NCI-H2107 treated with DMSO at 0.1 percent for 48 hours (cell line): ENCODE results near the gene ITPR2.
"Not testable (repeated sequence)": the region's sequence is repeated elsewhere in the genome, so short reads cannot be mapped to it uniquely, and the experiment has no call there.

ENCODE experiments used
- DNase-seq: peaks from one replicate; lab custom pipeline; 2025; ENCODE audit not compliant: unreplicated experiment; lab: John Stamatoyannopoulos, UW

ITPR2 gene

DNA sequence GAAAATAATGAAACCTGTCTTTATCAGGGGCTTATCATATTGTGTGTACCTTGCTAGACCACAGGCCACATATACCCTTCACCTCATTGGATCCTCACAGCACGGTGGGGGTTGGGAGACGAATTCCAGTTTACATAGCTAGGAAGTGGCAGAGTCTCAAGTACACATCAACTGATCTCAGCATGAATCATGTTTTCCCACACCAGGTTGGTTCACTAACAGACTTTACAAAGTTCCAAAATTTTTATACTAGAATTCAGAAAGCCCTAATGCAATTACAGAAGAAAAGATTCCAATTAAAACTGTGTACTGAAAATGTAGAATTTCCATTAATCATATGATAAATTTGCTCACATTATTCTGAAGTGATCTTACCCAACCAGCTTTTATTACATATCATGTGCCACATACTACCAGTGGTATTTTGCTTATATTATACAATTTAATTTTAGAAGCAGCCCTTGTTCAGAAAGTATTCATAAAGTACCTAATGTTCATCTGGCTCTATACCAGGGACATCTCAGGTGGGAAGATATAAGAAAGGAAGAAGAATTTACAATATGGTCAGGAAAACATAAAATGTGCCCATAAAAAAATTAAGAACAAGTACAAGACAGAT, 196.2 kb downstream of the ITPR2 start:
- DNase-seq: no peak

DNA sequence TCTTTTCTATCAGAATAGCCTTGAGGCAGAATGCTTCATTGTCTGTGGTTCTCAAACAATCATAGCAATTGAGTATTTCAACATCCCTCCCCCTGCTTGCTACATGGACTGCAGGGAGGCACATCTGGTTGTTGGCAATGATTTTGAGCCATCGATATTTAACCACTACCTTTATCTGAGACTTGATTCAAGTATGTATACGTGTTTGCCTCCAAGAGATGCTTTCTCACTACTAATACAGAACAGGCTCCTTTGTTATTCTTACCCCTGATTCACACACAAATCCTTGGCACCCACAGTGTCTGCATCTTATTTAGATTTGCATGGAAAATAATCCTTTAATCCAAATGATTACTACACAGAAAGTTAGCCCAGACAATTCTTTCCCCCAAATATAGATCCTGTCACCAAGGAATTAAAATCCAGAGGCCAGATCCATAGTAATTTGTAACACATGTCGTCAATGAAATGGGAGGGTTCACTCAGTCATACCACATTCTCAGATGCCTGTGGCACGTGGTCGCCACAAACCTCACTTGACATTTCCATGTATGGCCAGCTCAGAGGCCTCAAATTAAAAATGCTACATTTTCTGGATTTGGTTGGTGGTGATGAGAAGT, 199.3 kb downstream of the ITPR2 start:
- no peak for DNase-seq

DNA sequence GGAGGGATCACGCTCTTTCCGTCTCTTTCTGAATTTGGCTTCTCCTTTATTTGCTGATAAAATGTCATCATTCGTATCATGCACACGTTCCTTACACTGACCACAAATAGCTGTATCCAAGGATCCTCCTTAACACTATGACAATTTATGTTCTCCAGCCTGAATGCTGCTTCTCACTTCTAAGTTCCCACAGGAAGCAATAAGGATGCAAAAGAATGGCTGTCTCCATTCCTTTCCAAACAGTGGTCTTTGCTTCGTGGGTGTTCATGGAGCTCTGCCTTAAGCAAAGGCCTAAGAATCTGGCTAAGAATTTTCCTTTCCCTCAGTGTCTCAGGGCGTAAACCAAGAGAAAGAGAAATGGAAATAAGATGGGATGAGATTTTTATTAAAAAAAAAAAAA, 200.2 kb downstream of the ITPR2 start:
- no peak for DNase-seq

DNA sequence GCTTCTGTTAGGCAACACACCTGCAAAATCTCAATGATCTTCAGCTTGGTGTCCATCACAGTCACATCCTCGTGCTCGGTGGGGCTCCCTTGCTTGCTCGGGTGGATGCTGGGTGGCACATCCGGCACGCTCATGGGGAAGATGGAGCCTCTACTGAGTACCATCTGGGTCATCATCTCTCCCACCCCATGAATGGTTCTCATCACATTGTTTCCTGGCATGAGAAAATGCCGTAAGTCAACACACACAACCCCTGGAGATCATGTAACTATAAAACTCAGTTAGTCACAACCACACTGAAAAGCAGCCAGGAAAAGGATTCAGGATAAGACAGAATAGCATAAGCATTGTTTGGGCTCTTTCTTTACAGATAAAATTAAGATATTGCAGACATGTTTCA, 201.1 kb downstream of the ITPR2 start:
- no peak for DNase-seq

DNA sequence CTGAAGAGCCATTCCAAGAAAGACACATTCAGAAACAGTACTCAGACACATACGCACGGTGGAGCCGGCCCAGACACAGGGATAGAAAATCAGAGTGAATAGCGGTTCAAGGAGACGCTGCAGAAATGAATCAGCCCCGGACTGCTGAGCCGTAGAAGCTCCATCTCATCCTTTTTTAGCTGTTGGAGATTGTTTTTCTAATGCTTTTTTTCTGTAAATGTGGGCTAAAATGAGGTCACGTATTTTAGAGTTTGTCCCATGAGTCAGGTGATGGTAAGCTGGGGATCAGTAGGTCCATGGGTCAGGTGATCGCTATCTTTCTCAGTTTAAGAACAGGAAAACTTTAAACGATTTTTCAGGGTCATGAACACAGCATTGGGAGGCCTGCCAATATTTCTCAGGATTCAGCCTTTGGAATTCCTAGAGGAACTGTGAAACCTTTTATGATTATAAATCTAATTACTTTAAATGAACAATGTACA, 202.4 kb downstream of the ITPR2 start:
- DNase-seq: no peak

DNA sequence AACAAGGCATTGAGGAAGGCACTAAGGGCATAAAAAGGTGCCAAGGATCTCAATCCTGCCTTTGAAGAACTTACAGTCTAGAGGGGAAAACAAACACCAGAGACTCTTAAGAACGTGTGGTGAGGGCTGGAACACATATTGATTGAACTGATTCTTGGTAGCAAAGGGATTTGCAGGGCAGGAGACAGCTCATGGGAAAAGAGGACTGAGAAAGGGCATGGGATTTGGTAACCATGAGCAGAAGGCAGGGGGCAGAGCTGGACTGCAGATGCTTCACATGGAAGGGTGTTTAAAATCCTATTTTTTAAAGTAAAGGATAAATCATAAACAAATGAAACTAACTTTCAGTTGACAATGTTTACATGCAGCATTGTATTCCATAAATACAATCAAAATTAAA, 203.1 kb downstream of the ITPR2 start:
- DNase-seq: no peak

DNA sequence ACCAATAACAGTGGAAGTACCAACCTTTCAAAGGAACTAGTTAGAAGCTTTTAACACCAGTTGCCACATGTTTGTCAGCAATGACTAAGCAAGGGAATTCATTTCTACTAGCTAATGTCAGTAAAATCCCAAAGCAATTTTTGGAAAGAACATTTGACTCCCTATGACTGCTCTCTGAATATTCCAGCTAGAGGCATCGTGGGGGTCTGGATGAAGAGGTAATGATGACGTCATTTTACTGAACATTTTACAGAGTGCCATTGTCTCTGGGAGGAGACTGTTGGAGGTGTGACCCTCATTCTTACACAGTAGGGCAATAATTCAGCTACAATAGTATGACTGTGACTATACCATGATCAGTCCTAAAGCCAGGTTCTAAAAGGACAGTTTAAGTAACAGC, 204.8 kb downstream of the ITPR2 start:
- no peak for DNase-seq

DNA sequence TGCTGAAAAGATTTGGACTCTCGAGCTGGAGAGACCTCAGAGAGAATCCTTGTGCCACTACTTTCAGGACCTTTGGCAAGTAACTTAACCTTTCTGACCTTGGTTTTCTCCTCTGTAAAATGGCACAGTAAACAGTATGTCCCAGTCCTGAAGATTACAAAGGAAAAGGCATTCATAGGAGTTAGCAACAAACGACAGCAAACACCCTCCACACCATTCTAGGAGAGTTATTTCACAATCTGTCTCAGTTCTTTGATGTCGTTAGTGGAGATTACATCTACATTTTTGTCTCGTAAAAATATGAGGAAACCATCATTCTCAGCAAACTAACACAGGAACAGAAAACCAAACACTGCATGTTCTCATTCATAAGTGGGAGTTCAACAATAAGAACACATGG, 205.7 kb downstream of the ITPR2 start:
- no peak for DNase-seq

DNA sequence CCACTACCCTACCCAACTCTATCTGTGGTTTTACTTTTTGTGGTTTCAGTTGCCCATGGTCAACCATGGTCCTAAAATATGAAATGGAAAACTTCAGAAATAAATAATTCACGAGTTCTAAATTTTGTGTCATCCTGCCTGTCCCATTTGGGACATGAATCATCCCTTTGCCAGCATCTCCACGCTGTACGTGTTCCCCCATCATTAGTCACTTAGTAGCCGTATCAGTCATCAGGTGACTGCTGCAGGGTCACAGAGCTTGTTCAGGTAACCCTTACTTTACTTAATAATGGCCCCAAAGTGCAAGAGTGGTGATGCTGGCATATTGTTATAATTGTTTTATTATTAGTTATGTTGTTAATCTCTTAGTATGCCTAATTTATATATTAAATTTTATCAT, 209.9 kb downstream of the ITPR2 start:
- no peak for DNase-seq

DNA sequence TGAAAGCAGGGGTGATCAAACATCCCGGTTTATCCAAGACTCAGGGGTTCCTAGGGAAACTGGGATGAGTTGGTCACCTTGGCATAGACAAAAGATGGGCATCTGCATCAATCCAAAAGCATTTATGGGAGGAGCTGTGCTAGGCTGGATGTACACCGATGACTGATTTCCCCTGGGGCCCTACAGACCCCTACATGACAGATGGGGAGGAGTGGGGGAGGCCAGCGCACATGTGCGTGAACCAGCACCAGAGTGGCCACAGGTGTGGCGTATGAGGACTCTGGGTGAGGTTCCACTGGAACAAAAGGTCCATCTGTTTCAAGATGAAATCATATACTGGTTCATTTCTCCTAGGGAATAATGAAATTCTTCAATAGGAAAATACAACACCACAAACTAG, 210.4 kb downstream of the ITPR2 start:
- DNase-seq: no peak

DNA sequence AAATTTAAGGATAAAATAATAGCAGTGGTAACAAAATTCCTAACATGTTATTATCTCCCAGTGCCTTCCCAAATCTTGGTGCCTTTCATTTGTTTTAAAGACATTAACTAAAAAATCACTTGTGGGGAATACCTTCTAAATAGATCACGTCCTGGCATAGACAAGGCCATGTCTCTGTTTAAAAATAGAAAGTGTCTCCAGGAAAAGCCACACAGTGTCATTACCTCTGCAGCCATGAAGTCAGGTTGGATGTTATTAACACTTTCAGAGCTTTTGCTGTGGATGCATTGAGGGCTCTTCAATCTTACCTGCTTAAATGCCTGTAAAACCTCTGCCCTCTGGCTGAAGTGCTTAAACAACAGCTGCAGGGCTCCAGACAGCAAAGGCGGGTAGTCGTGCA, 211.1 kb downstream of the ITPR2 start:
- no peak for DNase-seq

DNA sequence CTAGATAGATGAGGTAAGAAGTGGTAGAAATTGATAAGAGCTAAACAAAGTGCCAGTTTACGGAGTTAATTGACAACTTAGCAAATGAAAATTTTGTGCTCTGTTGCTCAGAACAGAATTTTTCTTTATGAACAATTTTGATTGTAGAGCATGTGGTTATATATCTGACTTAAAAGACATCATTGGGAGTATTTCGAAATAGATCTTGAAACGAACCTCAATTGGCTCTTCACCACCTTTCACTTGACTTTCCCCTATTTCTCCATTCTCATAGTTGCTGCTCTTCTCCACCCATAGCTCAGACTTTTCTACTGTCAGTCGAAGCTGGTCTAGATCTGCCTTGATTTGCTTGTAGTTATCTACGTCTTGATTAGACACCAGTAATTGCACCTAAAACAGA, 212.1 kb downstream of the ITPR2 start:
- no peak for DNase-seq

DNA sequence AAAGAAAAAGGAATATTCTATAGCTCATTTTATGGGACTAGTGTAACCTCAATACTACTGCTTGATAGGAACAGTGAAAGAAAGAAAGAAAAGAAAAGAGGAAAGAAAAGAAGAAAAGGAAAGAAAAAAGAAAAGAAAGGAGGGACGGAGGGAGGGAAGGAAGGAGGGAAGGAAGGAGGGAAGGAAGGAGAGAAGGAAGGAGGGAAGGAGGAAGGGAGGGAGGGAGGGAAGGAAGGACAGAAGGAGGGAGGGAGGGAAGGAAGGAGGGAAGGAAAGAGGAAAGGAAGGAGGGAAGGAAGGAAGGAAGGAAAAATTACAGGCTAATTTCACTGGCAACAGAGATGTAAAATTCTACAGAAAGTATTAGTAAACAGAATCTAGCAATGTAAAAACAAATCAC, 215.5 kb downstream of the ITPR2 start:
- DNase-seq: no peak

DNA sequence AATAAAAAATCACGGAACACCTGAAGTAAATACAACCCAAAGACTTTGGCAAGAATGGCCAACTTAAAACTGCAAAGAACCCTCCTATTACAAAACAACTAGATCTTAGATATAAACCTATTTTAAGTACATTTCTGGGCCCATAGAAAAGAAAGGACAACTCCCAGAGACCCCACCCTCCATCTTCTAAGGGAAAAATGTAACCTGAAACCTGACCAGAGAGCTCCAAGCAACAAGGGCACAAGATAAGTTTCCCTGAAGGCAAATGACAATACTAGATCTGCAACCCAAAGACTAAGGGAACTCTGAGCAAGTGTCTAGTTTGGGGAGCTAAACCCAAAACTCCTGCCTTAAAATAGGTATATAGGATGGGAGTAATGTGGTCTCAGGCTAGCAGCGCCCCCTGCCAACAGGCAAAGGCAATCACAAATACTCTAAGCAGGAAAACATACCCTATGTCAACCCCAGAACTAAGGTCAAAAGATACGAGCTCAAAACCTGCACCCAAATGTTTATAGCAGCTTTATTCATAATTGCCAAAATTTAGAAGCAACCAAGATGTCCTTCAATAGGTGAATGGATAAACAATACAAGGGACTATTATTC, 218.9 kb downstream of the ITPR2 start:
- DNase-seq: no peak

DNA sequence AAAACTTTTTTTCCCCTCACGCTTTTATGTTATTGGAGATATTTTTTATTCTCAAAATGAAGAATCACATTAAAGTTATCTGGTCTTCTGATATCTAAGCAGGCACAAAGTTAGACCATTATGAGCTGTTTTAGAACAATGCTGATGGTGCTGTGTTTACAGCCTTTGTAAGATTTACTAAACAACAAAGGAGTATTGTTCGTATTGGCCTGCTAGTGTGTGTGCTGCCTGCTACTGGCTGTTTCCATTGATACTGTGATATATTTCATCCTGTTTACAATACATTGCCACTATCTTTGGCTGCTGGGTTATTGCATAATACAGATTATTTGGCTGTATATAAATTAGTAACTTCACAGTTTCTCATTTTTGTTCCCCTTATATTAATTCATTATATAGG, 220.8 kb downstream of the ITPR2 start:
- no peak for DNase-seq

DNA sequence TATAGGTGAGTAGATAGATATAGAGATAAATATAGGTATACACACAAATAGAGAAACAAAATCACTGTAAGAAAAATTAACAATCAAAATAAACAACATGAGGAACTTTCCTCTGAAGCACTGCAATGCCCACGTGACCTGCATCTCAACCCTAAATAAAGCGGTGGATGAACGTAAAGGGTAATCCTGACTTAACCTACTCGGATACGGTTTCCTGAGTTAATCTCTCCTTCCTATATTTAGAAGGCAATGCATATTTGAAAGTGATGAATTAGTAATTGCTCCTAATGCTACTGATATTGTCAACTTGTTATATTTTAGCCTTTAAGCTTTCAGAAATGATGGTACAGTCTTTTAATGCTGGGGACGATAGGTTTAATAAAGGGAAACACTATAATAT, 221.4 kb downstream of the ITPR2 start:
- no peak for DNase-seq

DNA sequence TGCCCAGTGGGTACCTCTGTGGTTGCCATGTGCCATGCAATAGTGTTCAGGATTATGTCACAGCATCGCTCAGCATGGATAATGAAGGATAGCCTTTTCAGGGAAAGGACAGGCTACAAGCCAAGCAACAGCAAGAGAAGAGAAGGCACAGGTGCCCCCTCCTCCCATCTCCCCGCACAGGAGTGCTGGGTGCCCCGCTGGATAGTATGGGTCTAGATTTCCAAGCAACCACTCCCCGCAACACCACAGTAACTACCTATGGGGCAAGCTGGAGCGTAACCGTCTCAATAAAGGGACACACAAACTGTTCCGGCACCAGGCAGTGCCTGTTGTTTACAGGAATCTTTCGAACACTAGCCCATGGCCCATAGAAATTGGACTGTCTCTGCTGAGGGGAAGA, 222.2 kb downstream of the ITPR2 start:
- DNase-seq: no peak

DNA sequence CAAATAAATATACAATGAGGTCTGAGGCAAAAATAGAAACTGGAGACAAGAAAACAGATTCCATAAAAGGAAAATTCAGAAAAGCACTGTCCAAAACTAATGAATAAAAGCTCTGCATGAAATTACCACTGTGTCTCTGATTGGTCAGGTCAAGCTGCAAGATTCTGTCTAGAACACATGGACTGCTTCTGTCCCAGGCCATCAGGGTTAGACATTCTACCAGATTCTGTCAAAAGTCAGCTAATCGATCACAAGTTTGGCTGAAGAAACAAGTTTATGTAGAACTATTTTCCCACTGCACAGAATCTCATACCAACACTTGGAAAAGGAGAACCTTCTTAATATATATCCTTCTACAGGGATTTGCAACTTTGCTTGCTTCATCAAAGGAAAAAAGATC, 223.0 kb downstream of the ITPR2 start:
- DNase-seq: no peak

DNA sequence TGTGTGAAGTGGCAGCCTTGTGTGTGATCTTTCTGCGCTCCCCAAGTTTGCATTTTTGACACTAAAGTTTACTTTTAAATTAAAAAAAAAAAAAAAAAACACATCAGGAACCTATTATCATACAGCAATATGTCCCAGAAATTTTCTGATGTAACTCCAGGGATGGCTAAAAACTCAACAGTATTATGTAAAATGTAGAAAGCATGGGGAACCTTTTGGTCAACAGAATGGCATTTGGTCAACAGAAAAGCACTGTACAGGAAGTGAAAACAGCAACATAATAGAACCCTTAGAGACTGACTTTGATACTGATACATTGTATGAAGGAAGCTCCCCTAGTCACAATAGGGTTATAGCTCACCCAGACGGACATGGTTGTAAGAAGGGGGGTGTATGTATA, 224.3 kb downstream of the ITPR2 start:
- no peak for DNase-seq

DNA sequence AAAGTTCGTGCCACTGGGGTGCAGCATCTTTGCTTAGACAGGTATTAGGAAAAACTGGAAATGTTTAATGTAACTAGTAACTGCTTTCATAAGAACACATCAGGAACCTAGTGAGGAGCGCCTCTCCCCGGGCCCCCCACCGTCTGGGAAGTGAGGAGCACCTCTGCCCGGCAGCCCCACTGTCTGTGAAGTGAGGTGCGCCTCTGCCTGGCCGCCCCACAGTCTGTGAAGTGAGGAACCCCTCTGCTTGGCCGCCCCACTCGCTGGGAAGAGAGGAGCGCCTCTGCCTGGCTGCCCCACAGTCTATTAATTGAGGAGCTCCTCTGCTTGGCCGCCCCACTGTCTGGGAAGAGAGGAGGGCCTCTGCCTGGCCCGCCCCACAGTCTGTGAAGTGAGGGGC, 224.7 kb downstream of the ITPR2 start:
- DNase-seq: no peak

DNA sequence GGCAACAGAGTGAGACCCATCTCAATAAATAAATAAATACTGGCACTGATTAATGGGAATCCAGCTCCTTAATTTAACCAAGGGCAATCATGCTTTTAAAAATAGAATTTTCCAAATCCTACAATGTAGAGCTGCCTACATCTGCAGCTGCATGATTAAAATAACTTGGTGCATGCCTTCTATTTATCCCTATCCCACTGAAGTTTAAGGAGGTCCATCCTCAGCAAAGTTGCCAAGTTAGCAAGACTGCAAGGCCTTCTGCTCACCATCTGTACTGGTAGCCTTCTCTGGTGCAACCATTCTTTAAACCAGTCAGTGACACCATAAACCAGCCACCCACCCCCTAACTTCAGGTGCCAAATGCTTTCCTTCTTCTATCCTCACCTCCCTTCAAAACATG, 226.1 kb downstream of the ITPR2 start:
- DNase-seq: no peak

DNA sequence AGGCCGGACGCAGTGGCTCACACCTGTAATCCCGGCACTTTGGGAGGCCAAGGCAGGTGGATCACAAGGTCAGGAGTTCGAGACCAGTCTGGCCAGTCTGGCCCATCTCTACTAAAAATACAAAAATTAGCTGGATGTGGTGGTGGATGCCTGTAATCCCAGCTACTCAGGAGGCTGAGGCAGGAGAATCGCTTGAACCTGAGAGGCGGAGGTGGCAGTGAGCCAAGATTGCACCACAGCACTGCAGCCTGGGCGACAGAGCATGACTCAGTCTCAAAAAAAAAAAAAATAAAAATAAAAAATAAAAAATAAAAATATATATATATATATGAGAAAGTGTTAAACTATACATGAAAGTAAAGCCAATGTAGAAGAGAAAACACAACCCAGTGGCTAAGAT, 228.2 kb downstream of the ITPR2 start:
- DNase-seq: not testable (repeated sequence)
